GM23338 (cell line): Measurements from ENCODE around the gene UPF2.

ENCODE experiments used
- CREB1 ChIP-seq: fragments of 250-450 bp; sonication (Bioruptor Pico); IDR thresholded peaks from 2 replicates; pipeline ENCODE4 v1.5.0; 2020; ENCODE audit warnings: low read depth, mild to moderate bottlenecking, moderate library complexity
- EZH2 ChIP-seq: fragments of 200-600 bp; sonication (generic); IDR thresholded peaks from one replicate; pipeline ENCODE4 v1.8.0; 2017; ENCODE audit warnings: antibody characterized with exemption, mild to moderate bottlenecking, low read depth; ENCODE audit not compliant: unreplicated experiment
- EZH2phosphoT487 ChIP-seq: fragments of 200-600 bp; sonication (generic); IDR thresholded peaks from one replicate; pipeline ENCODE4 v1.8.1; 2018; ENCODE audit warnings: antibody characterized with exemption; ENCODE audit not compliant: unreplicated experiment
- POLR2AphosphoS5 ChIP-seq: IDR thresholded peaks from 2 replicates; pipeline ENCODE4 v1.6.1; 2016; ENCODE audit warnings: antibody characterized with exemption, low read depth
- TF ChIP-seq, protein P1 (sequence below), 2 experiments: fragments of 200-600 bp in 1 of 2; sonication (generic) in 1 of 2; conservative IDR thresholded peaks; 2 replicates each; pipeline versions ENCODE4 v1.5.1 to v1.6.1; 2016 to 2017; ENCODE audit warnings: antibody characterized with exemption in 2 of 2, low read depth in 2 of 2, mild to moderate bottlenecking in 2 of 2, moderate library complexity in 1 of 2

- TF ChIP-seq, protein P1, sequence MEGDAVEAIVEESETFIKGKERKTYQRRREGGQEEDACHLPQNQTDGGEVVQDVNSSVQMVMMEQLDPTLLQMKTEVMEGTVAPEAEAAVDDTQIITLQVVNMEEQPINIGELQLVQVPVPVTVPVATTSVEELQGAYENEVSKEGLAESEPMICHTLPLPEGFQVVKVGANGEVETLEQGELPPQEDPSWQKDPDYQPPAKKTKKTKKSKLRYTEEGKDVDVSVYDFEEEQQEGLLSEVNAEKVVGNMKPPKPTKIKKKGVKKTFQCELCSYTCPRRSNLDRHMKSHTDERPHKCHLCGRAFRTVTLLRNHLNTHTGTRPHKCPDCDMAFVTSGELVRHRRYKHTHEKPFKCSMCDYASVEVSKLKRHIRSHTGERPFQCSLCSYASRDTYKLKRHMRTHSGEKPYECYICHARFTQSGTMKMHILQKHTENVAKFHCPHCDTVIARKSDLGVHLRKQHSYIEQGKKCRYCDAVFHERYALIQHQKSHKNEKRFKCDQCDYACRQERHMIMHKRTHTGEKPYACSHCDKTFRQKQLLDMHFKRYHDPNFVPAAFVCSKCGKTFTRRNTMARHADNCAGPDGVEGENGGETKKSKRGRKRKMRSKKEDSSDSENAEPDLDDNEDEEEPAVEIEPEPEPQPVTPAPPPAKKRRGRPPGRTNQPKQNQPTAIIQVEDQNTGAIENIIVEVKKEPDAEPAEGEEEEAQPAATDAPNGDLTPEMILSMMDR (conservative IDR thresholded peaks at IDR 0.05; ENCODE audit: low read depth in 2 of 2), result no peak
- TF ChIP-seq EZH2 (no peak), EZH2phosphoT487 (no peak), CREB1 (CRISPR knock-in tag) (no peak), POLR2AphosphoS5 (no peak)
Observed at GRCh38 chr10:11876805-11877590, 165.6 kb downstream of the UPF2 start.
